Measurements from ENCODE around the gene NATD1.
"Not testable (repeated sequence)": the region's sequence is repeated elsewhere in the genome, so short reads cannot be mapped to it uniquely, and the experiment has no call there.

The NATD1 gene

GRCh38 chr17:21192414-21192813 lies 60.8 kb downstream of the NATD1 start:
- DNase-seq (ENCODE audit: low read depth) = not testable (repeated sequence)

- DNase-seq (ENCODE audit: low read depth) = no peak
Observed at GRCh38 chr17:21191698-21192097, 61.5 kb downstream of the NATD1 start.

DNA sequence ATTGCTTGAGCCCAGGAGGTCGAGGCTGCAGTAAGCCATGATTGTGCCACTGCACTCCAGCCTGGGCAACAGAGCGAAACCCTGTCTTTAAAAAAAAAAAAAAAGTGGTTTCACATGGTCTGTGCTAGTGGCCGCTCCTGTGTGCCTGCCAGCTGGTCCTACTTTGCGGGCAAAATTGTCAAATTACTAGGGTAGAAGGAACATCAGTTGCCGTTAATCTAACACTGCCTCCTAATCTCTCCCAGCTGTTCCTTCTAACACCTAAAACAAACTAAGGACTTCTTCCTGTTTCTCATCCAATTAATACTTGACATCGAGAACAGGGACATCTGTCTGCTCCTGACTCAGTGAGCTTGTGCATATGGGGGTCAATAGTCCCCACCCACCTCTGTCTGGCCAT lies 63.1 kb downstream of the NATD1 start:
- DNase-seq (ENCODE audit: low read depth) = no peak

- no peak for DNase-seq (ENCODE audit: low read depth)
Observed at GRCh38 chr17:21189361-21189760, 63.8 kb downstream of the NATD1 start.

Data from stimulated activated CD8-positive, alpha-beta memory T cell treated with anti-CD3 and anti-CD28 coated beads, Interleukin-15, amount 100 ng/mL, for 24 hours (primary cell).